GM12878 (cell line): Measurements from ENCODE around the gene MOB2. TPM values are rescaled to one million over a fixed set of nuclear protein-coding genes. Genes with fewer than 3 reads are reported as not detected.

Experiments used
- ATAC-seq: fragments of 200-7000 bp; cut with Tn5 transposase; 3 replicates; pipeline ENCODE4 v1.9.1; 2020; ENCODE audit warnings: mild to moderate bottlenecking, moderate library complexity
- BruUV-seq: library from RNA; stranded (reverse); fragments of 400-500 nt; replicated peaks from 2 replicates; lab custom pipeline; 2021; lab: Mats Ljungman, UMichigan
- CTCF ChIA-PET: fragments of 300-600 bp; sonication (Branson Sonifier 250); formaldehyde crosslinking; extraction: SDS; loops from one replicate; lab custom pipeline; 2021; ENCODE audit warnings: inconsistent platforms; lab: Yijun Ruan, JAX
- POLR2A ChIA-PET: fragments of 350-600 bp; formaldehyde crosslinking; extraction: SDS; loops from one replicate; lab custom pipeline; 2021; ENCODE audit warnings: inconsistent platforms; lab: Charles Lee
- RAD21 ChIA-PET: fragments of 300-600 bp; sonication (Branson Sonifier 250); formaldehyde crosslinking; loops from one replicate; lab custom pipeline; 2023; ENCODE audit warnings: antibody characterized with exemption; ENCODE audit not compliant: unreplicated experiment; lab: Charles Lee
- SMC1A ChIA-PET: fragments of 300-600 bp; sonication (Branson Sonifier 250); formaldehyde crosslinking; loops from one replicate; lab custom pipeline; 2023; ENCODE audit not compliant: unreplicated experiment, uncharacterized antibody; lab: Charles Lee
- DNase-seq: peaks from one replicate; pipeline ENCODE4 v3.0.0-alpha.2; 2011; ENCODE audit warnings: low read depth, low spot score
- FAIRE-seq: peaks from 3 replicates; lab custom pipeline; 2011; peaks lifted over from hg19 to GRCh38; lab: Jason Lieb, UNC
- H2AFZ ChIP-seq: 2 replicates; pipeline ENCODE4 v1.6.0; 2011; ENCODE audit warnings: low read depth, low read length, control low read depth; ENCODE audit not compliant: control insufficient read depth
- H3K27ac ChIP-seq: 2 replicates; pipeline ENCODE4 v1.5.1; 2011; ENCODE audit warnings: control low read depth; ENCODE audit not compliant: control insufficient read depth, insufficient read depth
- H3K27me3 ChIP-seq, 2 experiments: replicated peaks in 1 of 2; 2 replicates each; pipeline versions ENCODE4 v1.6.0 to v1.6.1; 2011; ENCODE audit warnings: low read length in 1 of 2; ENCODE audit not compliant: control insufficient read depth in 2 of 2, insufficient read depth in 2 of 2
- H3K36me3 ChIP-seq, 2 experiments: 2 replicates each; pipeline ENCODE4 v1.5.1; 2011; ENCODE audit warnings: low read length in 1 of 2; ENCODE audit not compliant: control insufficient read depth in 2 of 2, insufficient read depth in 2 of 2
- H3K4me1 ChIP-seq: 2 replicates; pipeline ENCODE4 v1.6.1; 2011; ENCODE audit warnings: mild to moderate bottlenecking, low read length, moderate library complexity, mixed read lengths; ENCODE audit not compliant: control insufficient read depth, insufficient read depth
- H3K4me2 ChIP-seq: 2 replicates; pipeline ENCODE4 v1.6.0; 2011; ENCODE audit warnings: control low read depth; ENCODE audit not compliant: control insufficient read depth, insufficient read depth
- H3K4me3 ChIP-seq: fragments of 200-600 bp; sonication (generic); 2 replicates; pipeline ENCODE4 v1.5.1; 2016
- H3K79me2 ChIP-seq: 2 replicates; pipeline ENCODE4 v1.6.0; 2011; ENCODE audit warnings: low read length; ENCODE audit not compliant: control insufficient read depth, insufficient read depth
- H3K9ac ChIP-seq: 2 replicates; pipeline ENCODE4 v1.8.0; 2011; ENCODE audit warnings: low read length, control low read depth, mixed read lengths; ENCODE audit not compliant: control insufficient read depth, insufficient read depth
- H3K9me3 ChIP-seq: replicated peaks from 3 replicates; pipeline ENCODE4 v1.5.1; 2011; ENCODE audit warnings: mild to moderate bottlenecking, low read length; ENCODE audit not compliant: control insufficient read depth, insufficient read depth
- H4K20me1 ChIP-seq: 2 replicates; pipeline ENCODE4 v1.6.0; 2011; ENCODE audit not compliant: control insufficient read depth, insufficient read depth
- BHLHE40 ChIP-seq, 2 experiments: fragments of 450-650 bp in 1 of 2; IDR thresholded peaks; 2 replicates each; pipeline ENCODE4 v1.6.1; 2011 to 2017; ENCODE audit warnings: low read depth in 2 of 2, borderline replicate concordance in 1 of 2, improper control_type of control experiment in 1 of 2, low read length in 1 of 2, mild to moderate bottlenecking in 1 of 2
- FOS ChIP-seq: IDR thresholded peaks from 3 replicates; pipeline ENCODE4 v1.6.1; 2011; ENCODE audit warnings: borderline replicate concordance; ENCODE audit not compliant: insufficient read length; ENCODE audit errors: extremely low read depth
- HSF1 ChIP-seq: fragments of 150-350 bp; IDR thresholded peaks from 2 replicates; pipeline ENCODE4 v1.6.1; 2014; ENCODE audit warnings: mild to moderate bottlenecking, low read depth, low read length
- RELA ChIP-seq: fragments of 450-650 bp; IDR thresholded peaks from 2 replicates; pipeline ENCODE4 v1.8.0; 2014; ENCODE audit warnings: borderline replicate concordance; ENCODE audit not compliant: partially characterized antibody
- SMAD5 ChIP-seq: IDR thresholded peaks from 2 replicates; pipeline ENCODE4 v1.6.1; 2016; ENCODE audit warnings: antibody characterized with exemption, low read depth
- USF1 ChIP-seq: IDR thresholded peaks from 2 replicates; pipeline ENCODE4 v1.6.1; 2011; ENCODE audit warnings: borderline replicate concordance, low read depth, mild to moderate bottlenecking, moderate library complexity, mixed read lengths, low read length; ENCODE audit not compliant: insufficient read depth; ENCODE audit errors: extremely low read length
- WGBS: methylation state at CpG from one replicate; pipeline ENCODE4 v1.1.6; 2016; ENCODE audit warnings: low lambda C conversion rate; ENCODE audit not compliant: insufficient replicate concordance, insufficient coverage; ENCODE audit errors: missing lambda C conversion rate; 5-methylcytosine and 5-hydroxymethylcytosine counted together
- in situ Hi-C: fragments of 300-500 bp; cut with MboI; formaldehyde crosslinking; loops from 9 replicates; pipeline ENCODE4 v1.14.3; 2018; ENCODE audit warnings: mixed read lengths
- intact Hi-C: fragments of 100-400 bp; cut with micrococcal nuclease; formaldehyde crosslinking; loops from one replicate; pipeline ENCODE4 v1.14.2; 2022; ENCODE audit not compliant: unreplicated experiment
- polyA plus RNA-seq, 11 experiments: library from polyadenylated mRNA; depleted of rRNA in 4 of 11; unstranded in 6 of 11; stranded (reverse) in 5 of 11; fragments of >200 nt; fragmentation: Nextera tagmentation in 4 of 11; fragmentation: Illumina TruSeq in 1 of 11; extraction: Ambion mirVana in 4 of 11; extraction: Trizol in 1 of 11; gene quantifications; 1 replicate in 1 of 11; 2 replicates in 10 of 11; pipeline versions ENCODE4 v1.2.1 to v1.2.3, GENCODE V29; 2011 to 2016; ENCODE audit warnings: inconsistent platforms in 2 of 11, missing spikeins in 2 of 11, low read depth in 1 of 11
- total RNA-seq, 4 experiments: library from RNA; depleted of rRNA in 3 of 4; stranded (reverse); fragments of >200 nt in 3 of 4; fragmentation: Illumina TruSeq in 1 of 4; extraction: Trizol in 1 of 4; gene quantifications; 2 replicates each; pipeline versions ENCODE4 v1.2.1 to v1.2.3, GENCODE V29; 2013 to 2021

MOB2 gene
- total and polyA plus RNA-seq, 10 of the 15 experiments (the other 5 are each of a cell fraction or from before 2014, with no cell fraction given): 0.10 to 34.6 (median 15.5) TPM

GRCh38 chr11:1433568-1433967 is 53.0 kb downstream of the MOB2 start:
- in situ Hi-C loops: no loop called here
- Histone ChIP-seq H4K20me1 (no peaks in the 10 kb centered on the region), H3K9ac (no peak overlapping the region), H3K27me3 (no peaks in the 10 kb centered on the region), H3K4me3 (no peak overlapping the region), H3K9me3 (no peaks in the 10 kb centered on the region; the same call in 2 of the 3 replicates), H3K4me1 (no peaks in the 10 kb centered on the region), H3K4me2 (no peak overlapping the region), H3K79me2 (no peaks in the 10 kb centered on the region), H2AFZ (no peak overlapping the region), H3K27ac (no peak overlapping the region), H3K36me3 (no peaks in the 10 kb centered on the region)
- no TSS peak for BruUV-seq
- FAIRE-seq (no peak), ATAC-seq (no peak), DNase-seq (no peak)
- no peak for TF ChIP-seq USF1
- no peak for TF ChIP-seq RELA
- no peak for TF ChIP-seq SMAD5
- TF ChIP-seq BHLHE40 (IDR thresholded peaks at IDR 0.05; ENCODE audit: borderline replicate concordance in 1 of 2, low read depth in 2 of 2, low read length in 1 of 2): no peak
- TF ChIP-seq HSF1: no peak
- no peak for TF ChIP-seq FOS
- whole genome bisulfite sequencing: 59% methylated on average over 15 of the region's 15 CpGs
- POLR2A ChIA-PET: no interaction called here
- CTCF ChIA-PET: no interaction called here
- intact Hi-C loops: no loop called here
- RAD21 ChIA-PET: no interaction called here
- SMC1A ChIA-PET: no interaction called here
